Measurements from ENCODE around the gene ATXN7L1. TPM values are rescaled to one million over a fixed set of nuclear protein-coding genes. Genes with fewer than 3 reads are reported as not detected.
A peak's percentile ranks its signal among the peaks of the same experiment; 100 is the strongest.

ATXN7L1 gene
- total and polyA plus RNA-seq, 2 of the 4 experiments (the other 2 are of a cell fraction): 3.5 to 4.3 TPM

- no peak overlapping the region for H3K56ac ChIP-seq (ENCODE audit: extremely low read depth, insufficient read depth, low read length)
- H3K9me1 ChIP-seq (ENCODE audit: insufficient read depth, low read length): no peaks in the 10 kb centered on the region
- H3K9ac ChIP-seq (ENCODE audit: low read depth, low read length): no peak overlapping the region
- no peak overlapping the region for H4K5ac ChIP-seq (ENCODE audit: low read depth, low read length)
- peaks cover 13% of the 10 kb centered on the region for H4K20me1 ChIP-seq (ENCODE audit: insufficient read depth, low read length)
- no peak overlapping the region for H3K4me3 ChIP-seq (ENCODE audit: insufficient read depth, low read depth, low read length)
- in situ Hi-C loops (cut with MboI; ENCODE audit: low sequenced_read_pairs) (no loop called here), dilution Hi-C loops (cut with HindIII; ENCODE audit: low sequenced_read_pairs, unreplicated experiment) (no loop called here), intact Hi-C loops (cut with micrococcal nuclease) (loop anchor here (10.0 kb wide), 1 partner anchor 90 kb away; no protein-coding TSS in a partner anchor)
- H3K27me3 ChIP-seq (ENCODE audit: control insufficient read depth, insufficient read depth, low read length): no peaks in the 10 kb centered on the region
- POLR2A ChIA-PET (ENCODE audit: unreplicated experiment): no interaction called here
- no peak overlapping the region for H4K91ac ChIP-seq (ENCODE audit: insufficient read depth, low read depth, low read length)
- no peak overlapping the region for H2AK9ac ChIP-seq (replicated peaks; ENCODE audit: low read depth, low read length, poor library complexity)
- H2BK15ac ChIP-seq (ENCODE audit: low read depth, low read length): no peak overlapping the region
- no peak overlapping the region for H3K4ac ChIP-seq (ENCODE audit: low read depth, low read length)
- no TSS peak for BruUV-seq (replicated peaks)
- H3K79me1 ChIP-seq (ENCODE audit: low read depth in 1 of 2, low read length in 2 of 2): no peaks in the 10 kb centered on the region
- H2BK20ac ChIP-seq (ENCODE audit: low read depth, low read length): no peak overlapping the region
- no peak overlapping the region for H3K27ac ChIP-seq (ENCODE audit: insufficient read depth, low read length)
- no peak overlapping the region for H3K18ac ChIP-seq (ENCODE audit: low read depth, low read length)
- CTCF ChIA-PET: no interaction called here
- no peaks in the 10 kb centered on the region for H3K9me3 ChIP-seq (ENCODE audit: control insufficient read depth, insufficient read depth, low read length)
- H2AFZ ChIP-seq (replicated peaks; ENCODE audit: low read length, poor library complexity): no peak overlapping the region
- no peak overlapping the region for H3K23ac ChIP-seq (ENCODE audit: low read depth, low read length)
- H4K8ac ChIP-seq (ENCODE audit: low read depth in 2 of 2, low read length in 2 of 2): no peak overlapping the region
- peak; percentile 34; the same call in 1 of the 2 replicates for ATAC-seq (ENCODE audit: low read depth)
- no peak overlapping the region for H2BK5ac ChIP-seq (ENCODE audit: low read depth, low read length, poor library complexity, severe bottlenecking)
- no peak overlapping the region for H2BK120ac ChIP-seq (ENCODE audit: low read depth, low read length)
- no peak overlapping the region for H3K4me2 ChIP-seq (ENCODE audit: low read depth, low read length)
- H2AK5ac ChIP-seq (ENCODE audit: low read depth, low read length): no peak overlapping the region
- 83% methylated on average over 1 of the region's 3 CpGs; no CpG with 5 or more reads in 1 of the 2 experiments for WGBS, 2 experiments (ENCODE audit: extremely low coverage in 2 of 2, insufficient read length in 1 of 2)
- peaks cover 1% of the 10 kb centered on the region; the same call in 1 of the 2 replicates for H3K4me1 ChIP-seq (ENCODE audit: control insufficient read depth, insufficient read depth, low read length)
- TF ChIP-seq BHLHE40 (IDR thresholded peaks at IDR 0.05; ENCODE audit: low read depth, low read length): no peak
- no peak for TF ChIP-seq SMC3 (IDR thresholded peaks at IDR 0.05; ENCODE audit: low read depth, low read length)
- TF ChIP-seq RCOR1 (IDR thresholded peaks at IDR 0.05; ENCODE audit: insufficient replicate concordance, low read length): no peak
- TF ChIP-seq, protein P1, sequence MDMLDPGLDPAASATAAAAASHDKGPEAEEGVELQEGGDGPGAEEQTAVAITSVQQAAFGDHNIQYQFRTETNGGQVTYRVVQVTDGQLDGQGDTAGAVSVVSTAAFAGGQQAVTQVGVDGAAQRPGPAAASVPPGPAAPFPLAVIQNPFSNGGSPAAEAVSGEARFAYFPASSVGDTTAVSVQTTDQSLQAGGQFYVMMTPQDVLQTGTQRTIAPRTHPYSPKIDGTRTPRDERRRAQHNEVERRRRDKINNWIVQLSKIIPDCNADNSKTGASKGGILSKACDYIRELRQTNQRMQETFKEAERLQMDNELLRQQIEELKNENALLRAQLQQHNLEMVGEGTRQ (IDR thresholded peaks at IDR 0.05; ENCODE audit: low read depth, low read length): no peak
- no peak for TF ChIP-seq RAD21 (IDR thresholded peaks at IDR 0.05; ENCODE audit: low read length)
- TF ChIP-seq MAZ (IDR thresholded peaks at IDR 0.05; ENCODE audit: borderline replicate concordance, low read depth, low read length): no peak
- no peak for TF ChIP-seq POLR2A (IDR thresholded peaks at IDR 0.05; ENCODE audit: low read depth, low read length)
- TF ChIP-seq, protein P2, sequence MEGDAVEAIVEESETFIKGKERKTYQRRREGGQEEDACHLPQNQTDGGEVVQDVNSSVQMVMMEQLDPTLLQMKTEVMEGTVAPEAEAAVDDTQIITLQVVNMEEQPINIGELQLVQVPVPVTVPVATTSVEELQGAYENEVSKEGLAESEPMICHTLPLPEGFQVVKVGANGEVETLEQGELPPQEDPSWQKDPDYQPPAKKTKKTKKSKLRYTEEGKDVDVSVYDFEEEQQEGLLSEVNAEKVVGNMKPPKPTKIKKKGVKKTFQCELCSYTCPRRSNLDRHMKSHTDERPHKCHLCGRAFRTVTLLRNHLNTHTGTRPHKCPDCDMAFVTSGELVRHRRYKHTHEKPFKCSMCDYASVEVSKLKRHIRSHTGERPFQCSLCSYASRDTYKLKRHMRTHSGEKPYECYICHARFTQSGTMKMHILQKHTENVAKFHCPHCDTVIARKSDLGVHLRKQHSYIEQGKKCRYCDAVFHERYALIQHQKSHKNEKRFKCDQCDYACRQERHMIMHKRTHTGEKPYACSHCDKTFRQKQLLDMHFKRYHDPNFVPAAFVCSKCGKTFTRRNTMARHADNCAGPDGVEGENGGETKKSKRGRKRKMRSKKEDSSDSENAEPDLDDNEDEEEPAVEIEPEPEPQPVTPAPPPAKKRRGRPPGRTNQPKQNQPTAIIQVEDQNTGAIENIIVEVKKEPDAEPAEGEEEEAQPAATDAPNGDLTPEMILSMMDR (conservative IDR thresholded peaks at IDR 0.05; ENCODE audit: low read depth, low read length): no peak
- no peak for TF ChIP-seq MAFK (IDR thresholded peaks at IDR 0.05; ENCODE audit: low read depth, low read length)
- TF ChIP-seq CEBPB (IDR thresholded peaks at IDR 0.05; ENCODE audit: low read depth, low read length): no peak
- no peak for TF ChIP-seq FOS (IDR thresholded peaks at IDR 0.05; ENCODE audit: low read depth, low read length)
- no peak for TF ChIP-seq RFX5 (IDR thresholded peaks at IDR 0.05; ENCODE audit: low read depth, low read length)
- no peak for TF ChIP-seq ELK1 (IDR thresholded peaks at IDR 0.05; ENCODE audit: borderline replicate concordance, low read depth, low read length)
- no peak for TF ChIP-seq MXI1 (IDR thresholded peaks at IDR 0.05; ENCODE audit: borderline replicate concordance, low read depth, low read length)
- TF ChIP-seq CHD1 (IDR thresholded peaks at IDR 0.05; ENCODE audit: low read depth, low read length): no peak
- no peak for TF ChIP-seq NFE2L2 (IDR thresholded peaks at IDR 0.05; ENCODE audit: low read depth, low read length)
- no peak overlapping the region for H3K14ac ChIP-seq (replicated peaks; ENCODE audit: low read depth, low read length)
- DNase-seq: peak; percentile 67
- H3K36me3 ChIP-seq (ENCODE audit: control insufficient read depth, insufficient read depth, low read length): 0 out of 2 replicates have a peak, but pooled peaks cover 1% of the 10 kb centered on the region
Observed at GRCh38 chr7:105655067-105655466, 221.3 kb downstream of the ATXN7L1 start.

Data from IMR-90 (cell line).